Calu3 (cell line): ENCODE data around the gene ACBD3. TPM values are rescaled to one million over a fixed set of nuclear protein-coding genes. Genes with fewer than 3 reads are reported as not detected.

Source experiments
- BruUV-seq: library from RNA; stranded (reverse); fragments of 400-500 nt; replicated peaks from 2 replicates; lab custom pipeline; 2021; lab: Mats Ljungman, UMichigan
- CTCF ChIA-PET: fragments of 300-600 bp; sonication (Branson Sonifier 250); formaldehyde crosslinking; loops from one replicate; lab custom pipeline; 2022; ENCODE audit warnings: antibody characterized with exemption; lab: Charles Lee
- DNase-seq: peaks from one replicate; pipeline ENCODE4 v3.0.0; 2022
- H3K27ac Mint-ChIP-seq: one replicate; pipeline ENCODE4 v1.8.0; 2022; ENCODE audit warnings: mixed read lengths; ENCODE audit not compliant: unreplicated experiment
- H3K27me3 Mint-ChIP-seq: one replicate; pipeline ENCODE4 v1.8.0; 2022; ENCODE audit warnings: mixed read lengths; ENCODE audit not compliant: unreplicated experiment
- H3K36me3 Mint-ChIP-seq: one replicate; pipeline ENCODE4 v1.8.0; 2022; ENCODE audit warnings: mild to moderate bottlenecking, moderate library complexity, mixed read lengths; ENCODE audit not compliant: insufficient read depth, unreplicated experiment
- H3K4me1 Mint-ChIP-seq: one replicate; pipeline ENCODE4 v1.8.0; 2022; ENCODE audit warnings: mild to moderate bottlenecking, low read depth, mixed read lengths; ENCODE audit not compliant: unreplicated experiment
- H3K4me3 Mint-ChIP-seq: one replicate; pipeline ENCODE4 v1.8.0; 2022; ENCODE audit warnings: mild to moderate bottlenecking, low read depth, moderate library complexity, mixed read lengths; ENCODE audit not compliant: unreplicated experiment
- H3K9me3 Mint-ChIP-seq: one replicate; pipeline ENCODE4 v1.8.0; 2022; ENCODE audit warnings: low read depth, mixed read lengths; ENCODE audit not compliant: unreplicated experiment
- CTCF ChIP-seq: fragments of 200-600 bp; IDR thresholded peaks from one replicate; pipeline ENCODE4 v1.8.0; 2022; ENCODE audit warnings: antibody characterized with exemption; ENCODE audit not compliant: unreplicated experiment
- intact Hi-C: fragments of 100-400 bp; cut with micrococcal nuclease; formaldehyde crosslinking; loops from one replicate; pipeline ENCODE4 v1.10.0; 2022; ENCODE audit not compliant: unreplicated experiment
- total RNA-seq: library from RNA; stranded (reverse); gene quantifications from 2 replicates; pipeline ENCODE4 v1.2.3, GENCODE V29; 2022

ACBD3 gene
- total RNA-seq, 1 experiment from 2014 or later, result 51.6 TPM

DNA sequence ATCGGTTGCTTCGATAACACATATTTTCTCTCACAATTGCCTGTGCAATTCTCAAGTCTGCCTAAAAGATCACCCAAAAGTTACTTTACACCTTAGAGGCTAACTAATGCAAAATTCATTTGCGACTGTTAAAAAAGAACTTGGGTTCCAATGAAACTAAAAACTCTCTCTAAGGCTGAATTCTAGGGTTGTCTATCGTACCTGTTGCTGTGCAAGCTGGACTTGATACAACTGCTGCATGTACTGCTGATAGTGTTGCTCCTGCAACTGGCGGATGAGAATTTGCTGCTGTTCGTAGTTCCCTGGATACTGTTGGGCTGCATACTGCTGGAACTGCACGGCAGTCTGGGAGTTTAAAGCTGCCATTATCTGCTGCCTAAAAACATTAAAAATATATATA is 27.6 kb downstream of the ACBD3 start:
- TF ChIP-seq CTCF, result no peak
- DNase-seq, result no peak
- H3K4me3 Mint-ChIP-seq, result no peak overlapping the region
- no TSS peak for BruUV-seq
- H3K9me3 Mint-ChIP-seq, result no peaks in the 10 kb centered on the region
- H3K36me3 Mint-ChIP-seq, result peaks cover 66% of the 10 kb centered on the region
- H3K27me3 Mint-ChIP-seq, result no peaks in the 10 kb centered on the region
- intact Hi-C loops, result no loop called here
- H3K4me1 Mint-ChIP-seq, result no peaks in the 10 kb centered on the region
- no peak overlapping the region for H3K27ac Mint-ChIP-seq
- CTCF ChIA-PET, result interaction anchor here (0.5 to 1.2 kb wide), 2 partner anchors 33 to 248 kb away, joined by 3 read pairs; no protein-coding TSS in a partner anchor

- no peak for TF ChIP-seq CTCF
- no peaks in the 10 kb centered on the region for H3K4me1 Mint-ChIP-seq
- H3K36me3 Mint-ChIP-seq, result peaks cover 66% of the 10 kb centered on the region
- no peaks in the 10 kb centered on the region for H3K27me3 Mint-ChIP-seq
- no peaks in the 10 kb centered on the region for H3K9me3 Mint-ChIP-seq
- H3K27ac Mint-ChIP-seq, result no peak overlapping the region
- intact Hi-C loops, result no loop called here
- CTCF ChIA-PET, result interaction anchor here (0.5 kb wide), 2 partner anchors 249 to 1840 kb away, joined by 3 to 11 read pairs; no protein-coding TSS in a partner anchor
- H3K4me3 Mint-ChIP-seq, result no peak overlapping the region
- no TSS peak for BruUV-seq
- no peak for DNase-seq
Measured at GRCh38 chr1:226158457-226158856, 28.1 kb downstream of the ACBD3 start.

- no peak overlapping the region for H3K27ac Mint-ChIP-seq
- intact Hi-C loops, result no loop called here
- no peaks in the 10 kb centered on the region for H3K9me3 Mint-ChIP-seq
- H3K36me3 Mint-ChIP-seq, result peaks cover 66% of the 10 kb centered on the region
- H3K27me3 Mint-ChIP-seq, result no peaks in the 10 kb centered on the region
- no TSS peak for BruUV-seq
- TF ChIP-seq CTCF, result no peak
- no peak overlapping the region for H3K4me3 Mint-ChIP-seq
- no peak for DNase-seq
- CTCF ChIA-PET, result interaction anchor here (0.5 to 0.7 kb wide), 2 partner anchors 105 to 1839 kb away, joined by 3 to 11 read pairs; no protein-coding TSS in a partner anchor
- no peaks in the 10 kb centered on the region for H3K4me1 Mint-ChIP-seq
Measured at GRCh38 chr1:226157761-226158316, 28.7 kb downstream of the ACBD3 start.

DNA sequence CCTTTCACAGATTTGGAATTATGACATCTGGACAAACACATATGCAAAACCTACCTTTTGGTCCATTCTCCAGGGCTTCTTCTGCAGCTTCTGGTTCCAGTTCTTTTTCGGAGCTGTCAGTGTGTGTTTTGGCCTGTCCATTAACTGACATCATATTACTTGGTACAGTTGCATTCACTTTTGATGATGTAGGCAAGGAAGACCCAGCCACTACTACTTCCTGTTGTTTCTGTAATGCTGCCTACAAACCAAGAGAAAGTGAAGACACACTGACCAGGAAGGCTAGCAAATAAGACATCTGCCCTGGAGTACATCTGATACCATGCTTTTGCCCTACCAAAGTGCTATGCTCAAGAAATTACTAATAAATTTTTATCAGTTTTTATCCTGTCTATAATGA is 31.9 kb downstream of the ACBD3 start:
- no peak for DNase-seq
- H3K27me3 Mint-ChIP-seq, result no peaks in the 10 kb centered on the region
- intact Hi-C loops, result no loop called here
- no peaks in the 10 kb centered on the region for H3K4me1 Mint-ChIP-seq
- no peak overlapping the region for H3K4me3 Mint-ChIP-seq
- H3K9me3 Mint-ChIP-seq, result no peaks in the 10 kb centered on the region
- H3K36me3 Mint-ChIP-seq, result peaks cover 71% of the 10 kb centered on the region
- H3K27ac Mint-ChIP-seq, result no peak overlapping the region
- TF ChIP-seq CTCF, result no peak
- BruUV-seq, result no TSS peak
- CTCF ChIA-PET, result no interaction called here
